Measurements from ENCODE around the gene CRK.

Gene CRK

GRCh38 chr17:1373707-1374237 is 82.3 kb downstream of the CRK start:
- H3K4me3 ChIP-seq (ENCODE audit: low read depth, low read length), result no peak overlapping the region
- no peak for TF ChIP-seq CTCF (conservative IDR thresholded peaks at IDR 0.05; ENCODE audit: low read depth, low read length)
- no peak for DNase-seq (ENCODE audit: low read depth)

- no peak for DNase-seq (ENCODE audit: low read depth)
- TF ChIP-seq CTCF (conservative IDR thresholded peaks at IDR 0.05; ENCODE audit: low read depth, low read length), result no peak
These were observed 83.4 kb downstream of the CRK start for GRCh38 chr17:1372618-1373017.

GRCh38 chr17:1371893-1372590 is 84.0 kb downstream of the CRK start:
- TF ChIP-seq CTCF (conservative IDR thresholded peaks at IDR 0.05; ENCODE audit: low read depth, low read length), result no peak
- no peak overlapping the region for H3K4me3 ChIP-seq (ENCODE audit: low read depth, low read length)
- no peak for DNase-seq (ENCODE audit: low read depth)

More at GRCh38 chr17:1372618-1373017, 83.4 kb downstream of the CRK start:
- no peak overlapping the region for H3K4me3 ChIP-seq (ENCODE audit: low read depth, low read length)

All from choroid plexus epithelial cell (primary cell).